Chondrocyte (in vitro differentiated cells): ENCODE data around the gene KIF2C. TPM values are rescaled to one million over a fixed set of nuclear protein-coding genes. Genes with fewer than 3 reads are reported as not detected.

ENCODE experiments used
- DNase-seq: peaks from one replicate; pipeline ENCODE4 v3.0.0; 2021; ENCODE audit warnings: mixed read lengths, low spot score
- H3K27ac Mint-ChIP-seq: one replicate; pipeline ENCODE4 v1.8.0; 2021; ENCODE audit warnings: mild to moderate bottlenecking, moderate library complexity, mixed read lengths; ENCODE audit not compliant: unreplicated experiment
- H3K27me3 Mint-ChIP-seq: 2 replicates; pipeline ENCODE4 v1.8.0; 2021; ENCODE audit warnings: low read depth, mixed read lengths
- H3K36me3 Mint-ChIP-seq: 2 replicates; pipeline ENCODE4 v1.8.0; 2021; ENCODE audit warnings: low read depth, mixed read lengths
- H3K4me1 Mint-ChIP-seq: 2 replicates; pipeline ENCODE4 v1.8.0; 2021; ENCODE audit warnings: low read depth, mild to moderate bottlenecking, mixed read lengths
- H3K4me3 Mint-ChIP-seq: one replicate; pipeline ENCODE4 v1.8.0; 2021; ENCODE audit warnings: mild to moderate bottlenecking, moderate library complexity, mixed read lengths; ENCODE audit not compliant: unreplicated experiment
- H3K9me3 Mint-ChIP-seq: 2 replicates; pipeline ENCODE4 v1.8.0; 2021; ENCODE audit warnings: low read depth, mixed read lengths
- CTCF ChIP-seq: fragments of 200-600 bp; sonication (generic); IDR thresholded peaks from 2 replicates; pipeline ENCODE4 v1.5.0; 2021; ENCODE audit warnings: antibody characterized with exemption, mild to moderate bottlenecking, moderate library complexity
- total RNA-seq: library from RNA; stranded (reverse); gene quantifications from 3 replicates; pipeline ENCODE4 v1.2.1, GENCODE V29; 2021

KIF2C gene
- total RNA-seq, 1 donor from 2014 or later, result 6.7 TPM

- no peaks in the 10 kb centered on the region for H3K9me3 Mint-ChIP-seq
- TF ChIP-seq CTCF, result no peak
- no peak for DNase-seq
- H3K27ac Mint-ChIP-seq, result no peak overlapping the region
- no peaks in the 10 kb centered on the region for H3K36me3 Mint-ChIP-seq
- H3K27me3 Mint-ChIP-seq, result peaks cover 12% of the 10 kb centered on the region
- H3K4me1 Mint-ChIP-seq, result peaks cover 2% of the 10 kb centered on the region
- H3K4me3 Mint-ChIP-seq, result no peak overlapping the region
These were observed 25.1 kb upstream of the KIF2C start for GRCh38 chr1:44714532-44714931.

GRCh38 chr1:44714944-44715571 is 24.6 kb upstream of the KIF2C start:
- TF ChIP-seq CTCF, result peak; percentile 94
- H3K4me3 Mint-ChIP-seq, result no peak overlapping the region

GRCh38 chr1:44717156-44717555 is 22.5 kb upstream of the KIF2C start:
- Mint-ChIP-seq H3K27me3 (peaks cover 8% of the 10 kb centered on the region), H3K9me3 (no peaks in the 10 kb centered on the region), H3K27ac (no peak overlapping the region), H3K36me3 (no peaks in the 10 kb centered on the region), H3K4me3 (no peak overlapping the region), H3K4me1 (peaks cover 7% of the 10 kb centered on the region)
- no peak for TF ChIP-seq CTCF
- DNase-seq, result no peak

More at GRCh38 chr1:44714944-44715571, 24.6 kb upstream of the KIF2C start:
- Mint-ChIP-seq H3K9me3 (no peaks in the 10 kb centered on the region), H3K36me3 (no peaks in the 10 kb centered on the region), H3K27ac (no peak overlapping the region), H3K4me1 (peaks cover 2% of the 10 kb centered on the region), H3K27me3 (peaks cover 12% of the 10 kb centered on the region)
- no peak for DNase-seq

GRCh38 chr1:44717653-44718052 is 22.0 kb upstream of the KIF2C start:
- H3K27ac Mint-ChIP-seq, result no peak overlapping the region
- peaks cover 8% of the 10 kb centered on the region for H3K27me3 Mint-ChIP-seq
- peaks cover 7% of the 10 kb centered on the region for H3K4me1 Mint-ChIP-seq
- no peaks in the 10 kb centered on the region for H3K9me3 Mint-ChIP-seq
- no peak for DNase-seq
- H3K4me3 Mint-ChIP-seq, result no peak overlapping the region
- H3K36me3 Mint-ChIP-seq, result no peaks in the 10 kb centered on the region
- no peak for TF ChIP-seq CTCF

- H3K27me3 Mint-ChIP-seq, result peaks cover 8% of the 10 kb centered on the region
- no peak for DNase-seq
- H3K27ac Mint-ChIP-seq, result no peak overlapping the region
- no peaks in the 10 kb centered on the region for H3K9me3 Mint-ChIP-seq
- no peak overlapping the region for H3K4me3 Mint-ChIP-seq
- peaks cover 7% of the 10 kb centered on the region for H3K4me1 Mint-ChIP-seq
- no peak for TF ChIP-seq CTCF
- H3K36me3 Mint-ChIP-seq, result no peaks in the 10 kb centered on the region
These were observed 21.5 kb upstream of the KIF2C start for GRCh38 chr1:44718091-44718490.
